Erythroblast (primary cell): ENCODE results near the gene TMEM26.

ENCODE experiments used
- GATA1 ChIP-seq: IDR thresholded peaks from 2 replicates; pipeline ENCODE4 v1.6.1; 2011; ENCODE audit warnings: low read depth, mild to moderate bottlenecking, control low read depth, low read length, moderate library complexity
- POLR2A ChIP-seq: IDR thresholded peaks from 2 replicates; pipeline ENCODE4 v1.6.1; 2011; ENCODE audit warnings: mild to moderate bottlenecking, low read length

DNA sequence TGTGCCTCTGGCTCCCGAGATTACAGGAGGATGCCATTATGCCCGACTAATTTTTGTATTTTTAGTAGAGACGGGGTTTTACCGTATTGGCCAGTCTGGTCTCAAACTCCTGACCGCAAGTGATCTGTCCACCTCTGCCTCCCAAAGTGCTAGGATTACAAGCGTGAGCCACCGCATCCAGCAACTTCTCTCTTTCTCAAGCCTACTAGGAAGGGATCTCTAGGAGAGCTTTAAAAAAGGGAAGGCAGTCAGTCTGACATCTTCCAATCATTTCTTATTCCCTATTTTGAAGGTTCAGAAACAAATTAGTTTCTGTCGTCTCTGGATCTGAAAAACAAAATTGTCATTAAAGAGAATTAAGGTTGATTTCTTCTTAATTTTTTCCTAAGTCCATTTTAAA, 2.5 kb upstream of the TMEM26 start:
- TF ChIP-seq POLR2A = no peak
- no peak for TF ChIP-seq GATA1
